Activated naive CD4-positive, alpha-beta T cell treated with anti-CD3 and anti-CD28 coated beads, Interleukin-2, amount 50 U/mL, for 72 hours (primary cell): ENCODE data around the gene UBE3C. TPM values are rescaled to one million over a fixed set of nuclear protein-coding genes. Genes with fewer than 3 reads are reported as not detected.
"Not testable (repeated sequence)": the region's sequence is repeated elsewhere in the genome, so short reads cannot be mapped to it uniquely, and the experiment has no call there.

Source experiments
- ATAC-seq, 2 donors: fragments of 150-1000 bp; cut with Tn5 transposase; 2 replicates each; pipeline ENCODE4 v1.10.0; 2021; ENCODE audit warnings: mild to moderate bottlenecking in 2 of 2, moderate library complexity in 2 of 2
- DNase-seq, 2 donors: peaks; one replicate each; pipeline ENCODE4 v3.0.0; 2021 to 2022; ENCODE audit warnings: low spot score in 2 of 2
- H3K27ac Mint-ChIP-seq, 2 donors: one replicate each; pipeline ENCODE4 v1.8.0; 2022; ENCODE audit warnings: mild to moderate bottlenecking in 2 of 2, mixed read lengths in 2 of 2
- H3K36me3 Mint-ChIP-seq, 2 donors: one replicate each; pipeline ENCODE4 v1.8.0; 2022; ENCODE audit warnings: mixed read lengths in 2 of 2
- H3K9me3 Mint-ChIP-seq, 2 donors: one replicate each; pipeline ENCODE4 v1.8.0; 2022; ENCODE audit warnings: mixed read lengths in 2 of 2
- total RNA-seq, 2 donors: library from RNA; stranded (reverse); gene quantifications; one replicate each; pipeline ENCODE4 v1.2.3, GENCODE V29; 2022

Gene UBE3C
- total RNA-seq, 2 donors from 2014 or later = 57.7 to 60.0 TPM

GRCh38 chr7:157270060-157270444 lies 131.3 kb downstream of the UBE3C start:
- DNase-seq = no peak
- peak overlapping the region in 1 of 2 donors; percentile 26 for H3K27ac Mint-ChIP-seq
- no peaks in the 10 kb centered on the region for H3K9me3 Mint-ChIP-seq

GRCh38 chr7:157271315-157271990 lies 132.7 kb downstream of the UBE3C start:
- Mint-ChIP-seq H3K27ac (peak overlapping the region in 1 of 2 donors; percentile 73), H3K9me3 (no peaks in the 10 kb centered on the region), H3K36me3 (no peaks in the 10 kb centered on the region)
- ATAC-seq (no peak), DNase-seq (no peak)

More at GRCh38 chr7:157270060-157270444, 131.3 kb downstream of the UBE3C start:
- peaks cover 4% of the 10 kb centered on the region in 2 donors for H3K36me3 Mint-ChIP-seq
- no peak for ATAC-seq

GRCh38 chr7:157271991-157272324 lies 133.2 kb downstream of the UBE3C start:
- peak overlapping the region in 1 of 2 donors; percentile 73 for H3K27ac Mint-ChIP-seq

GRCh38 chr7:157272351-157273207 lies 133.9 kb downstream of the UBE3C start:
- no peaks in the 10 kb centered on the region for H3K36me3 Mint-ChIP-seq
- no peak for DNase-seq
- no peaks in the 10 kb centered on the region for H3K9me3 Mint-ChIP-seq
- no peak for ATAC-seq
- peak overlapping the region in 1 of 2 donors; percentile 88 for H3K27ac Mint-ChIP-seq

More at GRCh38 chr7:157271991-157272324, 133.2 kb downstream of the UBE3C start:
- no peak for ATAC-seq
- Mint-ChIP-seq H3K9me3 (no peaks in the 10 kb centered on the region), H3K36me3 (no peaks in the 10 kb centered on the region)
- DNase-seq = no peak

GRCh38 chr7:157273208-157274093 lies 134.7 kb downstream of the UBE3C start:
- no peaks in the 10 kb centered on the region for H3K9me3 Mint-ChIP-seq

GRCh38 chr7:157274094-157274634 lies 135.4 kb downstream of the UBE3C start:
- not testable (repeated sequence) for ATAC-seq, DNase-seq

More at GRCh38 chr7:157273208-157274093, 134.7 kb downstream of the UBE3C start:
- DNase-seq (peak in 1 of 2 donors; percentile 50), ATAC-seq (peak; percentile 42 to 79)
- no peaks in the 10 kb centered on the region for H3K36me3 Mint-ChIP-seq
- peak overlapping the region in 1 of 2 donors; percentile 88 for H3K27ac Mint-ChIP-seq

GRCh38 chr7:157274991-157275427 lies 136.3 kb downstream of the UBE3C start:
- Mint-ChIP-seq H3K36me3 (no peaks in the 10 kb centered on the region), H3K27ac (peak overlapping the region in 1 of 2 donors; percentile 74), H3K9me3 (no peaks in the 10 kb centered on the region)
- DNase-seq (no peak), ATAC-seq (no peak)

More at GRCh38 chr7:157274094-157274634, 135.4 kb downstream of the UBE3C start:
- not testable (repeated sequence) for H3K36me3 Mint-ChIP-seq, H3K27ac Mint-ChIP-seq, H3K9me3 Mint-ChIP-seq

GRCh38 chr7:157276091-157276561 lies 137.4 kb downstream of the UBE3C start:
- ATAC-seq = no peak
- no peak for DNase-seq
- no peaks in the 10 kb centered on the region for H3K9me3 Mint-ChIP-seq
- no peak overlapping the region for H3K27ac Mint-ChIP-seq
- H3K36me3 Mint-ChIP-seq = no peaks in the 10 kb centered on the region

- peak; percentile 40 to 49 for ATAC-seq
- DNase-seq = no peak
- no peaks in the 10 kb centered on the region for H3K9me3 Mint-ChIP-seq
- no peaks in the 10 kb centered on the region for H3K36me3 Mint-ChIP-seq
- H3K27ac Mint-ChIP-seq = peak overlapping the region; percentile 37 to 51
These were observed 138.2 kb downstream of the UBE3C start for GRCh38 chr7:157276731-157277562.

- not testable (repeated sequence) for DNase-seq, H3K36me3 Mint-ChIP-seq, H3K9me3 Mint-ChIP-seq, ATAC-seq
- H3K27ac Mint-ChIP-seq = peak overlapping the region in 1 of 2 donors; percentile 51
These were observed 138.8 kb downstream of the UBE3C start for GRCh38 chr7:157277568-157277967.

- no peaks in the 10 kb centered on the region for H3K36me3 Mint-ChIP-seq
- DNase-seq = no peak
- no peak overlapping the region for H3K27ac Mint-ChIP-seq
- ATAC-seq = no peak
- H3K9me3 Mint-ChIP-seq = no peaks in the 10 kb centered on the region
These were observed 139.6 kb downstream of the UBE3C start for GRCh38 chr7:157278167-157278790.

GRCh38 chr7:157278791-157279724 lies 140.3 kb downstream of the UBE3C start:
- no peaks in the 10 kb centered on the region for H3K9me3 Mint-ChIP-seq
- no peaks in the 10 kb centered on the region for H3K36me3 Mint-ChIP-seq
- H3K27ac Mint-ChIP-seq = no peak overlapping the region
- ATAC-seq (no peak), DNase-seq (no peak)

- no peak for DNase-seq
- peaks cover 0 to 4% of the 10 kb centered on the region in 2 donors for H3K36me3 Mint-ChIP-seq
- no peaks in the 10 kb centered on the region for H3K9me3 Mint-ChIP-seq
- H3K27ac Mint-ChIP-seq = no peak overlapping the region
- ATAC-seq = no peak
These were observed 141.1 kb downstream of the UBE3C start for GRCh38 chr7:157279741-157280215.
